ENCODE measurements around the gene BEND7.
"Not testable (repeated sequence)": the region's sequence is repeated elsewhere in the genome, so short reads cannot be mapped to it uniquely, and the experiment has no call there.

The BEND7 gene

GRCh38 chr10:13422800-13423199, 106.0 kb downstream of the BEND7 start:
- no peak for DNase-seq (ENCODE audit: low read depth in 2 of 2, low spot score in 1 of 2)

DNA sequence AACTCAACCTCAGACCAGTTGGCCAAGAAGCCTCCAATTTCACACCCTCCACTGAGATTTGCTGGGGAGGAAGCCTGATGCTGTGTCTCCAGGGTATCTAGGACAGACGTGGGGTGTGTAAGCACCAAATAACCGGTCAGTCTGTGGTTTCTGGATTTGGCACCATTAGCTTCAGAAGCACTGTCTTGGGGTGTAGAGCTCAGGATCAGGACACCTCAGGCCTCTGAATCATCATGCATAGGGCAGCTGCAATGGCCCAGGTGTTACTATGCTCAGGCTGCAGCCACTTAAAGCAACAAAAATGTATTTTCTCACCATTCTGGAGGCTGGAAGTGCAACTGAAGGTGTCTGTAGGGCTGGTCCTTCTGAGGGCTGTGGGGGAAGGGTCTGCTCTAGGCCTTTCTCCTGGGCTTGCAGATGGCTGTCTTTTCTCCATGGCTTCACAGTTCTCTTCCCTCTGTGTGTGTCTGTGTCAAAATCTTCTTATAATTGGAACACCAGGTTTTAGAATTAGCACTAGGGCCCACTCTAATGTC, 107.4 kb downstream of the BEND7 start:
- DNase-seq (ENCODE audit: low read depth in 2 of 2, low spot score in 1 of 2) = no peak

GRCh38 chr10:13420532-13421307, 108.1 kb downstream of the BEND7 start:
- no peak for DNase-seq (ENCODE audit: low read depth in 2 of 2, low spot score in 1 of 2)

DNA sequence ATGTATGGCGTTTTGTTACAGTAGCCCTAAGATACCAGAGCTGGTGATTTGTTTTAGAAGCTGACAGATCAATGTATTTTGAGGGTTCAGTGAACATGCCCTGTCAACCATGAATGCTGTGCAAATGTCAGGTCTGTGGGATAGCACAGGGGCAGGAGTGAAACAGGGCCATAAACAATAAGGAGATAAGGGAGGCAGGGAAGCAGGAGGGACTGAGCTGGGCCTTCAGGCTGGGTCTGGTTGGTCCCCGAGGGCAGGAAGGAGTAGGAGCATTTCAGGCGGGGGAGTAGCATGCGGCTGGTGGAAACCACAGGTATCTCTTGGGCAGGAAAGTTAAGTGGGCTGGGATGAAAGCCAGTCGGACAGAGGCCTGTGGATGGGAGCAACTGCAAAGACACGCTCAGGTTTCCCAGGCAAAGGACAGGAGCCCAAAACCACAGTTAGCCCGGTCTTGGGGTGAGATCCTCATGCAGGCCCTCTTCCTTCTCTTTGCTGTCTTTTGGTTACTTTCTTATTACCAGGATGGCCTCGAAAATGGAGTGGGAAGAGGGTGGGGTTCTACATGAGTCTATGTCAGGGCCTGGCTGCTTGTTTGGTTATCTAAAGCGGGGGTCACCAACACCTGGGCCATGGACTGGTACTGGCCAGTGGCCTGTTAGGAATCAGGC, 111.2 kb downstream of the BEND7 start:
- no peak for DNase-seq (ENCODE audit: low read depth in 2 of 2, low spot score in 1 of 2)

- DNase-seq (ENCODE audit: low read depth in 2 of 2, low spot score in 1 of 2) = no peak
These were observed 112.1 kb downstream of the BEND7 start for GRCh38 chr10:13416760-13417159.

- no peak for DNase-seq (ENCODE audit: low read depth in 2 of 2, low spot score in 1 of 2)
These were observed 114.0 kb downstream of the BEND7 start for GRCh38 chr10:13414855-13415254.

- no peak for DNase-seq (ENCODE audit: low read depth in 2 of 2, low spot score in 1 of 2)
These were observed 114.7 kb downstream of the BEND7 start for GRCh38 chr10:13414137-13414536.

GRCh38 chr10:13412894-13413293, 115.9 kb downstream of the BEND7 start:
- no peak for DNase-seq (ENCODE audit: low read depth in 2 of 2, low spot score in 1 of 2)

DNA sequence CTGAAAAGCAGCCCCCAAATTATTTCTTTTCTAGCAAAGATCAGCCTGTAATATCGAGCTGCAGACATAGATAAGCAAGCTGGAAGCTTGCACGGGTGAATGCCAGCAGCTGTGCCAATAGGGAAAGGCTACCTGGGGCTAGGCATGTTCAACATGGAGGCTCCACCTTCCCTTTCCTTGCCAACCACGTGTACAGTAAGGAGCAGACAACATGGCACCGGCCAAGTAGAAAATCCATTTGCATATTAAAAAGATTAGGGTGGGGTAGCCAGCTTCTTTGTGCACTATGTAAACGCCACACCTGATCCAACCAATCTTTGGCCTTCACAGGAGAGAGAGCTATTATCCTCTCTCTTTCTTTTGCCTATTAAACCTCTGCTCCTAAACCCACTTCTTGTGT, 124.0 kb downstream of the BEND7 start:
- DNase-seq (ENCODE audit: low read depth in 2 of 2, low spot score in 1 of 2) = no peak

DNA sequence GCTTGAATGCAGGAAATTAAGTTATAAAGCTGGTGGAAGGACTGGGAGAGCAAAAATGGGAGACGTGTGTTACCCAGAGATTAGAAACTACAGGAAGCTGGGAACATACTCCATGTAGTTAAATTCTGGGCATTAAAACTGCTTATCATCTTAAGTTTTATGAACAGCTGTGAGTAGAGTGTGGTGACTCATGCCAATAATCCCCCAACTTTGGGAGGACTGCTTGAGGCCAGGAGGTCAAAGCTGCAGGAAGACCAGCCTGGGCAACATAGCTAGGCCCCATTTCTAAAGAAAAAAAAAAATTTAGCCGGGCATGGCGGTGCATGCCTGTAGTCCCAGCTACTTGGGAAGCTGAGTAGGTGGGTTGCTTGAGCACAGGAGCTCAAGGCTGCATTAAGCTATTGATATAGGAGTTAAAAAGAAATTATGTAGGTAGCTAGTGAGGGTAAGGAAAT, 124.5 kb downstream of the BEND7 start:
- no peak for DNase-seq (ENCODE audit: low read depth in 2 of 2, low spot score in 1 of 2)

DNA sequence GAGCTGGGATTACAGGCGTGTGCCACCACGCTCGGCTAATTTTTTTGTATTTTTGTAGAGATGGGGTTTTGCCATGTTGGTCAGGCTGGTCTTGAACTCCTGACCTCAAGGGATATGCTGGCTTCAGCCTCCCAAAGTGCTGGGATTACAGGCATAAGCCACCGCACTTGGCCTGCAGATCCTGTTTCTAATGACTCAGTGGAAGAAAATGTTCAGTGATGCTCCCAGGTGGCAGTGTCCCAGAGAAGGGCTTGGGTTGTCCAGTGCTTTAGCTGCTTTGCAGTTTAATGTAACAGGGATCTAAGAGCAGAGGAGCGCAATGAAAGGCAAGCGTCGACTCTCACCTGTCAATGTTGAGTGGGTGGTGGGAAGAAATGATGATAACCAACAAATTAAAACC, 125.4 kb downstream of the BEND7 start:
- DNase-seq (ENCODE audit: low read depth in 2 of 2, low spot score in 1 of 2) = not testable (repeated sequence)

GRCh38 chr10:13402021-13402420, 126.8 kb downstream of the BEND7 start:
- DNase-seq (ENCODE audit: low read depth in 2 of 2, low spot score in 1 of 2) = no peak

- no peak for DNase-seq (ENCODE audit: low read depth in 2 of 2, low spot score in 1 of 2)
These were observed 127.7 kb downstream of the BEND7 start for GRCh38 chr10:13401142-13401541.

GRCh38 chr10:13400196-13400965, 128.4 kb downstream of the BEND7 start:
- no peak for DNase-seq (ENCODE audit: low read depth in 2 of 2, low spot score in 1 of 2)

GRCh38 chr10:13399752-13400151, 129.1 kb downstream of the BEND7 start:
- no peak for DNase-seq (ENCODE audit: low read depth in 2 of 2, low spot score in 1 of 2)

GRCh38 chr10:13399236-13399635, 129.6 kb downstream of the BEND7 start:
- no peak for DNase-seq (ENCODE audit: low read depth in 2 of 2, low spot score in 1 of 2)

DNA sequence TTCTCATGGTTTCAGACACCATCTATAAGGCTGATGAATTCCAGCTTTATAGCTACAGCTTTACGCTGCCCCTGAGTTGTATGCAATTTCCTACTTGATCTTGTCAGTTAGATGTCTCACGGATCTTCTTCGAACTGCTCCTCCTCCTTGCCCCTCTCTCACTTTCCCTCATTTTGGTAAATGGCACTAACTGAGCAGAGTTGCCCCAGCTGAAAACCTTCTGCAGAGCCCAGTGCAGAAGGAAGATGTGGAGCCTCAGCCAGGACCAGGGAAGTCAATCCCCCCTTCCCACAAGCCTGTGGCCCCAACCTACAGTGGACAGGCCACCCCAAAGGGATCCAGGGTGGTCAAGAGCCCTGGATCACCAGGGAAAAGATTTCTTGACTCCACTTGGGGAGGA, 131.8 kb downstream of the BEND7 start:
- no peak for DNase-seq (ENCODE audit: low read depth in 2 of 2, low spot score in 1 of 2)

DNA sequence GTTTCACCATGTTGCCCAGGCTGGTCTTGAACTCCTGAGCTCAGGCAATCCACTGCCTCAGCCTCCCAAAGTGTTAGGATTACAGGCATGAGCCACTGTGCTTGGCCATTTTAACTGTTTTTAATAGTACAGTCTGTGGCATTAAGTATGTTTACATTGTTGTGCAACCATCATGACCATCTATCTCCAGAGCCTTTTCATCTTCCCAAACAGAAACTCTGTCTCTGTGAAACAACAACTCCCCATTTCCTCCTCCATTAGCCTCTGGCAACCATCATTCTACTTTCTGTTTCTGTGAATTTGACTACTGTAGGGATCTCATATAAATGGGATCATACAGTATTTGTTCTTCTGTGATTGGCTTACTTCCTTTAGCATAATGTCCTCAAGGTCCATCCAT, 132.4 kb downstream of the BEND7 start:
- no peak for DNase-seq (ENCODE audit: low read depth in 2 of 2, low spot score in 1 of 2)

DNA sequence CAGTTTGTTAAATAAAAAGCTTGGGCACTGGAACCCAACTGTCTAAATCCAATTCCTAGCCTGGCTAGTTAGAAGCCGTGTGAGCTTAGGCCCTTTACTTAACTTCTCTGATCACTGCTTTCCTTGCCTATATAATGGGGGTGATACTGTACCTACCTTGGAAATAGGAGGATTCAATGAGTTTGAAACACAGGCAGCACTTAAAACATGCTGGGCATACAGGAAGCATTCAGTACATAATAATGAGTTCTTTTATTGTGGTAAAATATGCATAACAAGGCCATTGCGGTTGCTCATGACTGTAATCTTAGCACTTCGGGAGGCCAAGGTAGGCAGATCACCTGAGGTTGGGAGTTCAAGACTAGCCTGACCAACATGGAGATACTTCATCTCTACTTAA, 133.3 kb downstream of the BEND7 start:
- DNase-seq (ENCODE audit: low read depth in 2 of 2, low spot score in 1 of 2) = no peak

- DNase-seq (ENCODE audit: low read depth in 2 of 2, low spot score in 1 of 2) = no peak
These were observed 135.2 kb downstream of the BEND7 start for GRCh38 chr10:13393640-13394039.

DNA sequence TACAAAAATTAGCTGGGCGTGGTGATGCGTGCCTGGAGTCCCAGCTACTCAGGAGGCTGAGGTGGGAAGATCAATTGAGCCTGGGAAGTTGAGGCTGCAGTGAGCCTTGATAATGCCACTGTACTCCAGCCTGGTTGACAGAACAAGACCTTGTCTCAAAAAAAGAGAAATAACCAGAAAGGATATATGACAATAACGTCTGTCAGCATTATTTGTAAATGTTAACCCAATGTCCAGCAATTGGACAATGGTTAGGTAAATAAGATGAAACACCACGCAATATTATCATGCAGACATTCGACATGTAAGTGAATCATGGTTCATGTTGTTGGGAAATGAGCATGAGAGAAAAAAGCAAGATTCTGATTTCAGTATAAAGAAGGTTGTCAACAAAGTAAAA, 136.1 kb downstream of the BEND7 start:
- DNase-seq (ENCODE audit: low read depth in 2 of 2, low spot score in 1 of 2) = no peak
